IPS-18c (cell line): ENCODE results near the gene MSH3.

Source experiments
- H3K4me3 ChIP-seq: 2 replicates; pipeline ENCODE4 v1.7.0; 2013; ENCODE audit warnings: low read depth, mild to moderate bottlenecking, low read length, moderate library complexity; ENCODE audit not compliant: insufficient read depth
- H3K9me3 ChIP-seq: one replicate; pipeline ENCODE4 v1.6.1; 2013; ENCODE audit warnings: mild to moderate bottlenecking, low read length, moderate library complexity; ENCODE audit not compliant: control insufficient read depth, insufficient read depth

MSH3 gene

DNA sequence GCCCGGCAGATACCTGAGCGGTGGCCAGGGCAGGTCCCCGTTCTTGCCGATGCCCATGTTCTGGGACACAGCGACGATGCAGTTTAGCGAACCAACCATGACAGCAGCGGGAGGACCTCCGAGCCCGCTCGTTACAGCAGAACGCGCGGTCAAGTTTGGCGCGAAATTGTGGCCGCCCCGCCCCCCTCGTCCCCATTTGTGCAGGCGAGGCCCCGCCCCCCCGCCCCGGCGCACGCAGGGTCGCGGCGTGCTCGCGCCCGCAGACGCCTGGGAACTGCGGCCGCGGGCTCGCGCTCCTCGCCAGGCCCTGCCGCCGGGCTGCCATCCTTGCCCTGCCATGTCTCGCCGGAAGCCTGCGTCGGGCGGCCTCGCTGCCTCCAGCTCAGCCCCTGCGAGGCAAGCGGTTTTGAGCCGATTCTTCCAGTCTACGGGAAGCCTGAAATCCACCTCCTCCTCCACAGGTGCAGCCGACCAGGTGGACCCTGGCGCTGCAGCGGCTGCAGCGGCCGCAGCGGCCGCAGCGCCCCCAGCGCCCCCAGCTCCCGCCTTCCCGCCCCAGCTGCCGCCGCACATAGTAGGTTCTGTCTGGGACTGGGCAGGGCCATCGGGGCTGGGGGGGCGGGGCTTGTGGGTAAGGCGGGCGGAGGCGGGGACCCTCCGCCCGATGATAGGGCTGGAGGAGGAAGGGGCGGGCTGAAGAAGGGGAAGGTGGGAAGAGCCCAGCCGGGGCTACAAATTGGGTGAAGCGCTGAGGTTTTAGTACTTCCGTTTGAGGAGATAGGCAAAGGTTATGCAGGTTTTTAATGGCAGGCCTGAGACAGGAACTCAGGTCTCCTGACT is at the start of gene MSH3, which contains the start of gene DHFR:
TSS of gene MSH3 (plus strand) at position 262 of the 840 bp plus-strand sequence. CDS start at position 338, 76 bp downstream.
TSS of gene DHFR (minus strand) at position 593 of the 840 bp plus-strand sequence. CDS start at position 99, 494 bp downstream.
- peak within 1 kb of the TSS; percentile 91 for H3K4me3 ChIP-seq
- no peaks in the 10 kb centered on the region for H3K9me3 ChIP-seq

DNA sequence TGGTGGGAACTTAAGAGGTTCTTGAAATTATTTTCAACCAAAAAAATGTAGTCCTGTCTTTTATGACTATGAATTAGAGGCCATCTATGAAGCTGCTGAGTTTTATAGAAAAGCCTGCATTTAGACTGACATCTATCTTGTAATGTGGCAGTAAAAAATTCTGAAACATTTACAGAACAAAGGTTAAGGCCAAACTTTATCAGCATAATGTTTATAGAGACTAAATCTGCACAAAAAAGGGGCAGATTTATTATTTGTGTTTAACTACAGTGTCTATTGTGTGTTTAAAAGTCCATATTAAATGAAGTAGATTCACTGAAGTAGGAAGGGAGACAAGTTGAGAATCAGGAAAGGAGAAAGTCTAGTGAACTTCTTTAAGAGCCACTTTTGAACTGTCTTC is 47.1 kb upstream of the MSH3 start:
- no peak overlapping the region for H3K4me3 ChIP-seq
- H3K9me3 ChIP-seq, result no peaks in the 10 kb centered on the region

DNA sequence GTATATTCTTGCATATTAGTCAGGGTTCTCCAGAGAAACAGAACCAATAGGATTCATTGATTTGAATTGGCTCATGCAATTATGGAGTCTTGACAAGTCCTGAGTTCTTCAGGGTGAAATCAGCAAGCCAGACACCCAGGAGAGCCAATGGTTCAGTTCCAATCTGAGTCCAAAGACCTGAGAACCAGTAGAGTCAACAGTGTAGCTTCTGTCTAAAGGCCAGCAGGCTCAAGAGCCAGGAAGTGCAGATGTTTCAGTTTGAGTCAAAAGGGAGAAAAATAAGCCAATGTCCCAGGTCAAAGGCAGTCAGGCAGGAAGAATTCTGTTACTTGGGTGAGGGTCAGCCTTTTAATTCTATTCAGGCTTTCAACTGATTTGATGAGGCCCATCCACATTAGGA is 46.6 kb upstream of the MSH3 start:
- H3K4me3 ChIP-seq, result no peak overlapping the region

DNA sequence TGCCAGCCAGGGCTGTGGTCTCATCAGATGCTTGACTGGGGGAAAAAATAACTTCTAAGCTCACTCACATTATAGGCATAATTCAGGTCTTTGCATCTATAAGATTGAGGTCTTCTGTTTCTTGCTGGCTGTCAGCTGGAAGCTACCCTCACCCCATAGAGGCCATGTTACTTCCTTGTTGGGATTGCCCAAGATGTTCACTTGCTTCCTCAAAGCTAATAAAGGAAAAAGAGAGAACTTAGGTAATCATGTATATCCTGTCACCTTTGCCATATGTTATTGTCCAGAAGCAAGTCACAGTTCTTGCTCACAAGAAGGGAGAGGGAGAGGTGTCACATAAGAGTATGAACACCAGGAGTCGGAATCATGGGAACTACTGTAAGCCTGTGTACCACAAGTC is 45.7 kb upstream of the MSH3 start:
- Histone ChIP-seq H3K9me3 (no peaks in the 10 kb centered on the region), H3K4me3 (no peak overlapping the region)

More for the DNA sequence above, 46.6 kb upstream of the MSH3 start:
- no peaks in the 10 kb centered on the region for H3K9me3 ChIP-seq

DNA sequence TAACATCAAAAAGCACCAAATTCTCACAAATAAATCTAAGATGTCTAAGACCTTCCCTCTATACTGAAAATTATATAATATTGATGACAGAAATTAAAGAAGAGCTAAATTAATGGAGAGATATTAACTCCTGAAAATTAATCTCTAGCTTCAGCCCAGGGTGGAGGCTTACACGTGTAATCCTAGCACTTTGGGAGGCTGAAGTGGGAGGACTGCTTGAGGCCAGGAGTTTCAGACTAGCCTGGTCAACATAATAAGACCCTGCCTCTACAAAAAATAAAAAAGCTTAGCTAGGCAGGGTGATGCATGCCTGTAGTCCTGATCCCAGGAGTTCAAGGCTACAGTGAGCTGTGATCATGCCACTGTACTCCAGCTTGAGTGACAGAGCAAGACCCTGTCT is 44.8 kb upstream of the MSH3 start:
- H3K9me3 ChIP-seq, result no peaks in the 10 kb centered on the region
- no peak overlapping the region for H3K4me3 ChIP-seq

DNA sequence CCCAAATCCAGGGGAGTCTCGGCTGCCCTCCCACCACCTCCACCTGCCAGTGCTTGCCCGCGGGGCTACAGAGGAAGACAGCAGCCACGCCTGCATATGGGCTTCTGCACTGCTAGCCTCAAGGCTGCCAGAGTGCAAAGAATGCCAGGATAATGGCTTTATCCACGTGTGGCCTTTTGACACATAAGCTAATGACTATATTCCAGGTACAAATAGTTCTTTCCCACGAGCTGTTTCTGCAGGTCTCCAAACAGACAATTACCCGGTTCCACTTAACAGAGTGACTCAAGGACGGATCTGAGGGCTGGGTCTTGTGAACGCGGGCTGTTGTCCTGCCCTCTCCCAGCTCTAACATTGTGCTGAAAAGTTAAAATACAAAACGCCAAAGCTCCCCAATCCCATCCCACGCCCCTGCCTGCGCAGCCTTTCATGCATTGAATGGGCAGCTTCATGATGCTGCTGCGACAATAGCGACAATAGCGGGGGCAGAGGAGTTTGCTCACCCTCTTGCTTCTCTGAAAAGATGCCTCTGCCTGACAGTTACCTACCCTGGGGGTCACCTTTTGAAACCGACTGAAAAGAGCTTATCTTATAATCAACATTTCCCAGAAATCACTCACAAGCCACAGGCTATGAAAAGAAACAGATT is 39.1 kb upstream of the MSH3 start:
- Histone ChIP-seq H3K9me3 (no peaks in the 10 kb centered on the region), H3K4me3 (no peak overlapping the region)

DNA sequence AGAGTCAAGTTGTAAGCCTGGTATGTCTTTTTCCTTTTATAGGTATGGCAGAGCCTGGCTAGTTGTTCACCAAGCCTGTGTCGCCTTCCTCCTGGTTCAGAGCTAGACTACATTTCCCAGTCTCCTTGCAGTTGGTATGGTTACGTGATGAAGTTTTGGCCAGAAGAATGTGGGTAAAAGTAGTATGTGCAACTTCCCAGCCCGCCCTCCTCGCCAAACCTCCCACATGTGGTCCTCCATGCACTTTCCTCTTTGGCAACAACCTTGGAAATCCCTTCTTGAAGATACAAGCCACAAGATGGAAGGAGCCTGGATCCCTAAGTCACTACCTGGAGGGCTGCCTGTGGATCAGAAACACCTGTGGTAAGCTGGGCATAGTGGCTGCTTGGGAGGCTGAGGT is 36.0 kb upstream of the MSH3 start:
- no peaks in the 10 kb centered on the region for H3K9me3 ChIP-seq
- H3K4me3 ChIP-seq, result no peak overlapping the region

DNA sequence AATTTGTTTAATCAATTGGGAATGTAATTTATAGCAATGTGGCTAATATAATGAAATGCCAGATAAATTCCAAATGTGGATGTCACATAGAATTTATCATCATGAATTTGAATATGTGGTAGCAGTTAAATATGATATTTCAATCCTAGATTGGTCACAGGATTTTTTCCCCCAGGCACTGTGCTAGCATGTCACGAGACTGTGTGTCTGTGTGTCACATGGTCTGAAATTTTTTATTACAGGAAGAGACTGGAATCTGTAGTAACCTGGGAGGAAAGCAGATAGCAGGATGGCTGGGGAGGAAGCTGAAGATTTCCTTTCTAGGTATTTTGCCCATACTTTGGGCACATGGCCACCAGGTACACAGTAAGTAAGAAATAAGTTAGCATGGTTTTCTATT is 35.4 kb upstream of the MSH3 start:
- H3K4me3 ChIP-seq, result no peak overlapping the region

DNA sequence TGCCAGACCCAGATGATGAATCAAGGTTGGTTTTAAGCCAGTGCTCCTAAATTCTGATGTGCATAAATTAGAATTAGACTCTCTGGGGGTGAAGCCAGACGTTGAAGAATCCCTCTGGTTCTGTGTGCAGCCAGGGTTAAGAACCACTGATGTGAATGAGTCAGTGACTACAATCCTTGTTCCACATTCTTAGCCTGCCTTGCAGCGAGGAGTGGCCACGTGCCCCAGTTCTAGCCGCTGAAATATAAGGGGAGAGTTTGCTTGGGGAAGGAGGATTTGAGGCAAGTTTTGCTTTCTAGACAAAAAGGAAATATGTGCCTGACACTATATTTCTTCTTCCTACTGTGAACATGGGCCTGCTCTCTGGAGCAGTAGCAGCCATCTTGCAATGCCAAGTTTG is 34.2 kb upstream of the MSH3 start:
- no peaks in the 10 kb centered on the region for H3K9me3 ChIP-seq
- no peak overlapping the region for H3K4me3 ChIP-seq

More for the DNA sequence above, 35.4 kb upstream of the MSH3 start:
- no peaks in the 10 kb centered on the region for H3K9me3 ChIP-seq

DNA sequence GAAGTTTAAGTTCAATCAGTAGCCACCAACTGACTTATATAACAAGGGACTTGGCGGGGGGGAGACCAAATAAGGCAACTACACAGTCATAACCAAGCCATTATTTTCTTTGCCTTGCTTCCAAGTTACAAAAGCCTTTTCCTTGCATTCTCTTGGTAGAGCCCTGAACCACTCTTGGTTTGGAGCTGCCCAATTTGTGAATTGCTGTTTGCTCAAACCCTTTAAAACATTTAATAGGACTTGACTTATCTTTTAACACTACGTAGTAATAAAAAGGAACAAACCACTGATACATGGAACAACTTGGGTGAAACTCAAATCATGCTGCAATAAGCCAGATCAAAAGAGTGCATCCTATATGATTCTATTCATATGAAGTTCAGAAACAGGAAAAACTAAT is 31.7 kb upstream of the MSH3 start:
- H3K4me3 ChIP-seq, result no peak overlapping the region
- no peaks in the 10 kb centered on the region for H3K9me3 ChIP-seq

DNA sequence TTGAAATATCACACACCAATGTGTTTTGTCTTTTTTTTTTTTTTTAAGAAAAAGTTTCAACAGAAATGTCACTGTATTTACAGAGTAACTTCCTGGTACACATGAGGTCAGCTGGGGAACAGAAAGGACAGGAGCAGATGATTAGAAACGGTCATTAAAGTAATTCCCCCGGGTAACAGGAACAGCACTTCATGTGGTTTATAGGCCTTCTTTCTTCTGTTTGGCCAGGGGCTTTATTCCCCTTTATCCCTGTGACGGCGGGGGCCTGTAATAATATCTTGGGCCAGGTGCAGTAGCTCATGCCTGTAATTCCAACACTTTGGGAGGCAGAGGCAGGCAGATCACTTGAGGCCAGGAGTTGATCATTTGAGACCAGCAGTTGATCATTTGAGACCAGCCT is 30.5 kb upstream of the MSH3 start:
- Histone ChIP-seq H3K4me3 (no peak overlapping the region), H3K9me3 (no peaks in the 10 kb centered on the region)

DNA sequence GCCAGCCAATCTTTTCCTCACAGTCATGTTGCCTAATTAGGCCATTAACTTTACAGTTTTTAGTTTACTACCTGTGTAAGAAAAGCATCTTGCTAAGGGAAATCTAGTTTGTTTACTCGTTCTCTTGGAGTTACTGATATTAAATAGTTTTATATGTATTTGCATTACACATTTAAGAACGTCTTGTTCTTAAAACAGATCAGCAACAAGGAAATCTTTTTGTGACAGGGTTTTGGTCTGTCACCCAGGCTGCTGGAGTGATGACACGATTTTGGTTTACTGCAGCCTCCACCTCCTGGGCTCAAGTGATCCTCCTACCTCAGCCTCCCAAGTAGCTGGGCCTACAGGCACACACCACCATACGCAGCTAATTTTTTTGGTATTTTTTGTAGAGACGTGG is 29.2 kb upstream of the MSH3 start:
- H3K4me3 ChIP-seq, result no peak overlapping the region
- no peaks in the 10 kb centered on the region for H3K9me3 ChIP-seq

DNA sequence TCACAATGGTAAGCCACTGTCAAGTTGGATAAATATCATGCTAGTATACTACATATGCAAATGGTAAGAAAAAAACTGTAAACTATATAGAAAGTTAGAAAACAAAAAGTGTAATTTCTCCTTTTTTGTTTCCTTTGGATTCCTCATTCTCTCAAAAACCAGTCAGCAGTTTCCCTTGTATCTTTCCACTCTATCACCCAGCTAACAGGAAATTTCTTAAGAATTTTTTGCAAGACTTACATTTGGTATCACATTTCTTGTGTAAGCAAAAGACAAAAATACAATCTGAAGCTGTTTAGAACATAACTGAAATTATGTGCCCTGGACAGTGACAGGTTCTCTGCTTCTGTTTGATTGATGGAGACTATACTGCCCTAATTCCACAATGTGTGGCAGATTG is 25.2 kb upstream of the MSH3 start:
- Histone ChIP-seq H3K4me3 (no peak overlapping the region), H3K9me3 (no peaks in the 10 kb centered on the region)

DNA sequence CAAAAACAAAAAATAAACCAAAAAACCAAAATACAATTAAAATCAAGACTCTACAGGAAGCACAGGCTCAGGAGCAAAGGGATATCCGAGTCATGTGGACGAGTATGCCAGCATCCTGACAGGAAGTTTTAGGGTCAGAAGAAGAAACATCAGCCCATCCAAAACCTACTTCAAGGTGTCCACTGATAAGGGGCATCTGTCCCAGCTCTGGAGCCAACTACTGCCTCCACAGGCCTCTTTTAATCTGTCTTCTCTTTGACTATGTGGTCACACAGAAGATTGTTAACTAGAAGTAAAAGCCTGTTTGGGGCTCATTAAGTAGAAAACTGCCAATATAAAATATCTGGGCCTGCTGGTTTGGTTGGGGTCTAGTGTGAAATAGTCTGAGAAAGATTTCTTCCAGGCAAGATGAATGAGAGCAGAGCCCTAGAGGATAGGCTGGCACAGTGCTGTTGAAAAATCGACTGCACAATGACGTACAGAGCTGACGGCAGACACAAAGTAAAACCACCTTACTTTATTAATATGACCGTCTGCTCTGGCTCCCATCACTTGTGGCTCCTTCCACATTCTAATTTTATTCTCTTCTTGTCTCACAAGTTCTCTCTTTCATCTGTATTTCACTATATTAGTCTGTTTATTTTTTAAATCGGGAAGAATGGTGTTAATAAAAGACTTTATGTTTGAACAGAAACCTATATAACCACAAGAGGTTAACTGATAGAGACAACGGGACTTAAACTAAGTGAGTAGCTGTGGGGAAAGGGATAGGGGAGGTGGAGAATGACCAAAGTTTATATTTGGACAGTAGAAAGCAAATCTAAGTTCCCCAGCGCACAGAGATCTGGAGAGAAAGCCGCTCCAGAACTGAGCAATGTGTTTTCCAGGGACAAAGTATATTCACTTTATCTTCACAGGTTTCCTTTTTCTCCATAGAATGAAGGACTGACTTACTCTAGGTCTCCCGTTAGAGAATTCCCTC is 22.9 kb upstream of the MSH3 start:
- no peaks in the 10 kb centered on the region for H3K9me3 ChIP-seq
- H3K4me3 ChIP-seq, result no peak overlapping the region

DNA sequence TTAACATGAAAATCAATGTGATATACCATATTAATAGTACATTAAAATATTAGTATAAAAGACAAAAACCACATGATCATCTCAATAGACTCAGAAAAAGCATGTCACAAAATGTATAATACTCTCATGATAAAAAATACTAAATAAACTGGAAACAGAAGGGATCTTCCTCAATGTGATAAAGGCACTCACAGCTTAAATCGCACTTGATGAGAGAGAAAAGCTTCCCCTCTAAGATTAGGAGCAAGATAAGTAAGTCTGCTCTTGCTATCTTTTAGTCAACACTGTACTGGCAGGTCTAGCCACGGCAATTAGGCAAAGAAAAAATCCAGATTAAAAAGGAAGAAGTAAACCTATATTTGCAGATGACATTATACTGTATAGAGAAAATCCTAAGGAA is 21.8 kb upstream of the MSH3 start:
- no peaks in the 10 kb centered on the region for H3K9me3 ChIP-seq
- H3K4me3 ChIP-seq, result no peak overlapping the region

DNA sequence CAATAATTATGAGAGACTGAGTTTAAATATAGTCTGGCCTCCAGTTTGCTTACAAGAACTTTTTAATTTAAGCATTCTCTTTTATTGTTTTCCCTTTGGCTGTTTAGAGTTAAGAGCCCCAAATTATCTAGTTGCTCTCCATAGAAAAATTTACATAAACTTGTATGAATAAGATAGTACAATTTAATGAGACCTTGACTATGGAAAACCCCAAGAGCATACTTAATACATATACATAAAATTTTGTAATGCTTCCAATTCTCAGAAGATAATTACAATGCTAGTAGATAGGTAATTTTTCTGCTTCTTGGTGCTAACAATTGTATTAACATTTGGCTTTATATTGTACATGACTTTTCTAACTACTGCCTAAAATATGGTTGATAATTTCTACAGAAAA is 20.3 kb upstream of the MSH3 start:
- Histone ChIP-seq H3K9me3 (no peaks in the 10 kb centered on the region), H3K4me3 (no peak overlapping the region)

DNA sequence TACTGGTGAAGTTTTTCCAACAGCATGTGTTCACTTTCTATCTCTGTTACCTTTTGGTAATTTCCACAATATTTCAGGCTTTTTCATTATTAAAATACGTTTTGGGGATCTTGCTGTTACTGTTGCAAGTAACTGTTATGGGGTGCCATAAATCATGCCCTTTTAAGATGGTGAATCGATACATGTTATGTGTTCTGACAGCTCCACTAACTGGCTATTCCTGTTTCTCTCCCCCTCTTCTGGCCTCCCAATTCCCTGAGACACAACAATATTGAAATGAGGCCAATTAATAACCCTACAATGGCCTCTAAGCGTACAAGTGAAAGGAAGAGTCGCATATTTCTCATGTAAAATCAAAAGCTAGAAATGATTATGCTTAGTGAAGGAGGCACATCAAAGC is 13.1 kb upstream of the MSH3 start:
- Histone ChIP-seq H3K9me3 (no peaks in the 10 kb centered on the region), H3K4me3 (no peak overlapping the region)
